Measurements from ENCODE around the gene BBS9.

Gene BBS9

DNA sequence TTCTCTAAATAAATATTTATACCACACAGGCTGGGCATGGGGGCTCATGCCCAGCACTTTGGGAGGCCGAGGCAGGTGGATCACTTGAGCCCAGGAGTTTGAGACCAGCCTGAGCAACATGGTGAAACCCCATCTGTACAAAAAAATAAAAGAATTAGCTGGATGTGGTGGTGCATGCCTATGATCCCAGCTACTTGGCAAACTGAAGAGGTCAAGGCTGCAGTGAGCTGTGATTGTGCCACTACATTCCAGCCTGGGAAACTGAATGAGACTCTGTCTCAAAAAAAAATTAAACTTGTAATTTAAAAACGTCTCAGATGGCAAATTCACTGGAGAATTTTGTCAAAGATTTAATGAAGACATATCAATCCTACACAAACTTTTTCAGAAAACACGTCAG lies 498.4 kb downstream of the BBS9 start:
- DNase-seq, result no peak

DNA sequence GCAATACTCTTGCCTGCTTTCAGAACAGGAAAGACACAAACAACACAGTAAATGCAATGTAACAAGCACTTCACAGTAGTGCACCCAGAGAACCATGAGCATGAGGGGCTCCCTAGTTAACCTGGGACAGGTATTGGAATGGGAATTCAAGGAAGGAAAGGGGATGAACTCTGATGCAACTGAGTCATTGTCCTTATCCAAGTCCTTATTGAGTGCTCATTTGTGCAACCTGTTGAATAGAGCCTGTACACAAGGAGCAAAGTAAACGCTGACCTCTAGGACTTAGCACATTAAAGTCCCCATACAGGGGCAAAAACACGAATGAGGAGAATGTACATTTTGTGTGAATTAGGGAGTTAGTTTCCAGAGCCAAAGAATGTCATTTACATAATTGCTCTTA lies 499.5 kb downstream of the BBS9 start:
- DNase-seq, result no peak

DNA sequence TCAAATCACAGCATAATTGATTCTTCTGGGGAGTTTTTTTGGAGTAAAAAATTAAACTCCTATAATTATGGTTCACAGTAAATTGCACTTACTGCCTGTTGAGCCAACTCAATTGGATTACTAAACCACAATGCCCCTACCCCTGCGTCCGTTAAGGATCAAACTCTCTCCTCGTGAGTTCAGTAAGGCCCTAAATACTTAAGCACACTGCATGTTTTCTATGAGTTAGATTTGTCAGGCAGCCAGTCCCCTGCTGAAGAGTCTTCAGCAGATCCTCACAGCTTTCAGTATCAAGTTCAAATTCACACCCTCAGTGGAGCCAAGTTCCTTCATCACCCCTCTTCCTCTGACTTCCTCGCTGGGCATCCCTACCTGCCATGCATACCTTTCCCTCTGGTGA lies 501.0 kb downstream of the BBS9 start:
- DNase-seq, result no peak

DNA sequence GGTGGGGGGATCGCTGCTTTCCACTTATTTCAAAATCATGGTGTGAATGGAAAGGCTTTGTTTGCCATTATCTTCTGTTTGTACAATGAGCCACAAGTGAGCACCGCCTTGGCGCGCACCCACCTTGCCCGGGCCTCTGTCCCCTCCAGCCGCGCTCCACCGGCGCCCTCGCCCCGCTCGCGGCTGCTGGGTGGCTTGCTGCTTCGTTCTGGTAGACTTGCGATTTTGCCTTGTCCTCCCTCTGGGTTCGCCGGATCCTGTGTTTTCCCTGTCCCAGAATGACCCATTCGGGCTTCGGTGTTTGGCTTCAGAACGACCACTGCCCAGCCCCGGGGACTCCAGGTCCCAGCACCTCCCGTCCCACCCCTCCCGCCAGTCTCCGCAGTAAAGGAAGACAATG lies 503.0 kb downstream of the BBS9 start:
- DNase-seq, result no peak

- DNase-seq, result no peak
Measured at GRCh38 chr7:33632840-33633525, 503.6 kb downstream of the BBS9 start.

DNA sequence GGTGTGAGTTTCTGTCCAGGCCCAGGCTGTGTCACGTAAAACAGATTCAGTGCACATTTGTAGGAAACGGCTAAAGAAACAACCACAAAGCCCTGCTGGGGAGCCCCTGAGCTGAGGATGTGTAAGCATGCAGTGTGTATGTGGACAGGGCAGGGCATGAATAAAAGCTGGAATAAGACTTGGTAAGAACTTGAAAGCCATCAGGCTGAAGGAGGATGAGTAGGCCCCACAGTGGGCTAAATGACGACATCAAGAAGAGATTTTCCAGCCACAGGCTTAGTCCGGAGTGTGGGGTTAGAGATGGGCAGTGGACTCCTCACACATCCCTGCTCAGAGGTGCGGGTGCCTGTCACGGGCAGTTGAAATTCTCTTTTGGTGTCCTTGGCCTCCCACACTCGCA lies 505.2 kb downstream of the BBS9 start:
- no peak for DNase-seq

- no peak for DNase-seq
Measured at GRCh38 chr7:33636359-33636758, 507.0 kb downstream of the BBS9 start.

- DNase-seq, result no peak
Measured at GRCh38 chr7:33639552-33640197, 510.3 kb downstream of the BBS9 start.

DNA sequence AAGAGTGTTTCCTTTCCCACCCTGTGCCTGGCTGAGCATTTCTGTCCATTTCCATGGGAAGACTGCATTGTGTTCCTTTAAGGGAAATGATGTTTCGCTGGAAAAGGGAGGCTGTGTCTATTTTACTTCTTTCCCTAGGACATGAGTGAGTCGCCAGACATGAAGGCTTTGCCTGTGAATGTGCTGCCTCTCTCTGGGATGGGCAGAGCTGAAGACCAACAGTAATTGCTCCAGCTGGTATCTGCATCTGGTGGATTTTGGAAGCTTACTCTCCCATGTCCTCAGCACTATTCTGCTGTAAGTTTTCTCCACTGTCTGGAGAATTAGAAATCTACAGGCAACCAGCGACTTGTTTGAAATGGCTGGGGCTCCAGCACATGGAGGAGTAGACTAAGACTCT lies 511.4 kb downstream of the BBS9 start:
- DNase-seq, result no peak

DNA sequence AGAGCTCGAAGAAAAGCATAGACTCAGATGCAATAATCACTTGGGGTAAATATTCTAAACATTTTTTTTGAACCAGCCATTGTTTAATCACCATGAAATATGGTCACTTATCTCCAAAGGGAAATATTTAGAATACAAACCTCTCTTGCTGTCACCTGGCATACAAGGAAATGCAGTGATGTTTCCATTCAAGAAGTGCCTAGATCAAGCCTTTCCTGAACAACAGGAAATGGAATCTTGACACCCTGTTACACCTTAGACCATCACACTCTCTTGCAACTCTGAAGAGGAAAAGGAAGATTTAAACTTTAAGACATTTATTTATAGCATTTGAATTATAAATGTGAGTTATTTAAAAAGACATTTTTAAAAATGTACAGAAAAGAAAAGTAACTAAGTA lies 512.9 kb downstream of the BBS9 start:
- DNase-seq, result no peak

DNA sequence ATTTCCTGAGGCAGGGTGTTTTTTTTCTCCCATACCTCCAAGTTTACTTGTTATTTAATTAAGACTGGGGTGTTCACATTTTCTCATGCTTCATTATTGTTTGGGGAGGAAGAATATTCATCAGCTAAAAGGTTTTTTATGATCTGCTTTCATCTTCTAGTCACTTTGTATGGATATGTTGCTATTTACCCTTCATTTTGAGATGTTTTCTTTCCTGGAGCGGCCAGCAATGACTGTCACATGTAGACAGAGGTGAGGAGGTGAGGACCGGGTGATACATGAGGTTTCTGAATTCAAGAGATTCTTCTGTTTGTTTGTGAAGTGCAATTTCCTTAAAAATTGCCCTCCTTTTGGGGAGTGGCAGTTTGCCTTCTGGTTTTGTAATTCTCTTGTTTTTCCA lies 514.2 kb downstream of the BBS9 start:
- no peak for DNase-seq

DNA sequence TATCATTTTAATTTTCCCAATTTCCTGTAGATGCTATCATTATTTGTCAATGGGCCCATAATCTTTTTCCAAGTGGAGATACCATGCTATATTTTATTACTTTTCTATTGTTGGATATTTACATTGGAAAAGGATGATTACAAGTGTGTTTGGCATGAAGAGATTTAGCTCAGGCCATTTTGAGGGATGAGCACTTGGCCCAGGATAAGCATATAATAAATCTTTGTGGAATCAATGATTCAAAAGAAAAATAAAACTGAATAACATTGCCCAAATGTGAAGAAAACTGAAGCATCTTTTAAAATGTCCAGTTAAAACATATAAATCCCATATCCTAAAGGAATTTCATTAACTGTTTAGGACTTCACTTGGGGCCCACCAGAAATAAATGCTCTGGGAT lies 515.1 kb downstream of the BBS9 start:
- DNase-seq, result no peak

- DNase-seq, result no peak
Measured at GRCh38 chr7:33645104-33645503, 515.7 kb downstream of the BBS9 start.

DNA sequence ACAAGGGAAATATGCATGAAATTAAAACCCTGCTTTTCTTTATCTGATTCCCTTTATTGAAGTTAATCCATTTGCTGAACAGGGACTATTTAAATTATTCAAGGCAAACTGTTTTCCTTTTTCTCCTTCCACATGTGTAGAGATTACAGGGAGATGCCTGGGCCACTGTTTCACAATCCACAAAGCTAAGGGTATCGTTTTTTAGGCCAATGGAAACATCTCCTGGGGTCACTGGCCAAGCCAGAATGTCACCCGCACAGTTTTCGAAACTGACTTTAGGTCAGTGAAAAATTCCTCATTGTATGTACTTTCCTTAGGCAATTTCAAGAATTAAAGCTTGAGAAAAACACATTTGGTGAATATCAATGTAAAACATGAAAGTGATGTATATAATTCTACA lies 516.8 kb downstream of the BBS9 start:
- no peak for DNase-seq

DNA sequence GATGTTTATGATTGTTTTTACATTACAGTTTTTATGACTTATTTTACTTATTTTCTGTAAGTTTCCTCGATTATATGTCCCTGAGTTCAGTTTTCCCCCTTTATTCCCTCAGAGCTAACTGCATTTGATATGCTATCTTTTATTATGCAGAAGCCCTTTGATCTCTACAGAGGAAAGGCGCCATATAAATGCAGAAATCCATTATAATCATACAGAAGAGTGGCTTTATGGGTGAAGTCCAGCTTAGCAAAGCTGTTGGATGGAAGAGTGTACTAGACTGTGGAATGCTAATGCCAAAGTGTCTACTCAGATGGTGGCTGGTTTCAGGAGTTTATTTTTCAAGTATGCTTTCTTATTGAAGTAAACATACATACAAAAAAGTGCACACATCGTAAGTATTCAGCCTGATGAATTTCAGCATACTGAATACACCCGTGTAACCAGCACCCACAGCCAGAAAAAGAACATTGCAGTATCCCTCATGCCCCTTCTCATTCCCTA lies 517.6 kb downstream of the BBS9 start:
- DNase-seq, result no peak

DNA sequence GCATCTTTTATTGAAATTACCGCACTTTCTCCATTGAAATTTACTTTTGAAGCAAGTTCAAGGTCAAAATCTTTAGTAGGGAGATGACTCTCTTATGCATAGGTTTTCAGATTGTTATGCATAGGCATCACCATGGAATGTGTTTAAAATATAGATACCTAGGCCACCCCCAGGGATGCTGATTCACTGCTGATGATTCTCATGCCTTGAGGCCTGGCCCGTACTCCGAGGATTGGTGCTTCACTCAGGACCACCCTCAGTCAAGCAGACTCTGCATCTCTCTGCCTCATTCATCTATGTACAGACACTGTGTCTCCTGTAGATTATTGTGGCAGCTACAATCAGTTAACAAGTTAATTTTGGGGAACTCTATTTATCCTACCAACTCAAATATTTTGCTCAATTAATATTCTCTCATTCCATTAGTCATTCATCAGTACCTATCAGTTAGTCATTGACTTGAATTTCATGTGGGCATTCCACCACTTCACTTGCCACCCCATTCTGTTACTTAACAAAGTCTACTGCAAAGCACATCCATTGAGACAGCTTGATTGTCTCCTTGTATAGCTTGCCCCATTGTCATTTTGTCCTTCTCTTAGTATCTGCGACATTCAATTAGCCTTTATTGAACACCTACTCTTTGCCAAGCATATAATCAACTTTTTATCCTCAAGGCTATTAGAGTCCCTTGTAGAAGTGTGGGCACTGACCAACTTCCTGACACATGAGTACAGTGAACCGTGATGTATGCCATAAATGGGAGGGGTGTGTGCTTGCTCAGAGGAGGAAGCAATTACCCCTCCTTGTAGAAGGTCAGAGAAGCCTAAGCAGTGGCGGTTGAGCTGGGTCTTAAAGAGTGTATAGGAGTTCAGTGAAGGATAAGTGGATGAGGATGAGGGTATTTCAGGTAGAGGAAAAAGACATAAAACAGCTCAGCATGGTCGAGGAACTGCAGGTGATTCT lies 520.4 kb downstream of the BBS9 start:
- DNase-seq, result no peak

DNA sequence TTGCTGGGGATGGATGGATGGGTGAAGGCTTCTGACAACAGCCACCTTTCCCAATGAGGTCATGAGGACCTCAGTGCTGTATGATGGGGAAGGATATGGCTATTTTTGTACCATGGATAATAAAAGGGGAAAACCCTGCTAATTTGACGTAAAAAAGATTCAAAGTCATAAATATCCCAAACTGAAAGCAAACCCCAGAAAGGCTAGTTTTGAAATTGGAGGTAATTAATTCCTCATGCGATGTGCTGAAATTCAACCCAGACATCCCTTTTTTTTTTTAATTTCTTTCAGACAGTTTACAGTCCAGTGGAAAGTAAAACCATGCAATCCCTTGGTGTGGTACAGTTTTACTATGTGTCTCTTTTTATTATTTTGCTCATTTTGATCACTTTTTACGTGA lies 521.5 kb downstream of the BBS9 start:
- no peak for DNase-seq

DNA sequence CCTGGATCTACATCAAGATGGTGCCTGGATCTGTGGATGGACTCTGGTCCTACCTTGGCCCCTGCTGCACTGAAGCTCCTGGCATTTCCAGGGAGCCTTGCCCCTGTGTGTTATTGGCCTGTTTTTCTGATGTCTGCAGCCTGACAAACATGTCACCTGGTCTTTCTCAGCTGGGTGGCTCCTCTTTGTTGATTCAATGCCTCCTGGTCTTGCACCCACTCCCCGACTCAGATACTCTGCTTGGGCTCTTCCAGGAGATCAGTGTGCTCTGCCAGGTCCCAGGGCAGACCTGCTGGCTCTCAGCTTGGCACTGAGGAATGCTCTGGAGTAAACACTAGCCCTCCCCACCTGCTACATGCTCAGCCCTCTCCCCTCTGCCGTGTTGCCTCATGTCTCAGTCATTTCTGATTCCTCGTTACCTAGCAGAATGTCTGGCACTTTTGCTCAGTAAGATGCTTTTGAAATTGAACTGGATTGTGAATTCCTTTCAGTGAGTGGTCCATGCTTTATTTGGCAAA lies 522.7 kb downstream of the BBS9 start:
- no peak for DNase-seq

DNA sequence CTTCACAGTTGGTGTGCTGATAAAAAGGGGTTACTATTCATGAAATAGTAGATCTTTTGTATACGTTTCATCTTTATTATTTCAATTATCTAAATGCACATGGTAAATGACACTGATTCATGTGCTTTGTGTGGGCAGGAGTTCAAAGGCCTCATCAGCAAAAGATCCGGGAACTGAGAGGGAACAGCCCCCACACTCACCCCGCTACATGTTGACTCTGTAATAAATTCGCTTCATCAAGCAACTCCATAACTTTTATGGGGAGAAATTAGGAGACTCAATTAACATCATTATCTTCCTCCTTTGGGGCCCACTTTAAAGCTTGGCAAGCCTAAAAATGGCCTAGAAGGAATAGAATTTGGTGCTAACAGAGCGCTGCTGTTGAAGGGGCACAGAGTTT lies 525.3 kb downstream of the BBS9 start:
- DNase-seq, result no peak
